G401.6 (cell line): ENCODE measurements around the gene YWHAQ.
"Not testable (repeated sequence)": the region's sequence is repeated elsewhere in the genome, so short reads cannot be mapped to it uniquely, and the experiment has no call there.

ENCODE experiments used
- FAIRE-seq: peaks from 2 replicates; lab custom pipeline; 2012; peaks lifted over from hg19 to GRCh38; lab: Jason Lieb, UNC

The YWHAQ gene

DNA sequence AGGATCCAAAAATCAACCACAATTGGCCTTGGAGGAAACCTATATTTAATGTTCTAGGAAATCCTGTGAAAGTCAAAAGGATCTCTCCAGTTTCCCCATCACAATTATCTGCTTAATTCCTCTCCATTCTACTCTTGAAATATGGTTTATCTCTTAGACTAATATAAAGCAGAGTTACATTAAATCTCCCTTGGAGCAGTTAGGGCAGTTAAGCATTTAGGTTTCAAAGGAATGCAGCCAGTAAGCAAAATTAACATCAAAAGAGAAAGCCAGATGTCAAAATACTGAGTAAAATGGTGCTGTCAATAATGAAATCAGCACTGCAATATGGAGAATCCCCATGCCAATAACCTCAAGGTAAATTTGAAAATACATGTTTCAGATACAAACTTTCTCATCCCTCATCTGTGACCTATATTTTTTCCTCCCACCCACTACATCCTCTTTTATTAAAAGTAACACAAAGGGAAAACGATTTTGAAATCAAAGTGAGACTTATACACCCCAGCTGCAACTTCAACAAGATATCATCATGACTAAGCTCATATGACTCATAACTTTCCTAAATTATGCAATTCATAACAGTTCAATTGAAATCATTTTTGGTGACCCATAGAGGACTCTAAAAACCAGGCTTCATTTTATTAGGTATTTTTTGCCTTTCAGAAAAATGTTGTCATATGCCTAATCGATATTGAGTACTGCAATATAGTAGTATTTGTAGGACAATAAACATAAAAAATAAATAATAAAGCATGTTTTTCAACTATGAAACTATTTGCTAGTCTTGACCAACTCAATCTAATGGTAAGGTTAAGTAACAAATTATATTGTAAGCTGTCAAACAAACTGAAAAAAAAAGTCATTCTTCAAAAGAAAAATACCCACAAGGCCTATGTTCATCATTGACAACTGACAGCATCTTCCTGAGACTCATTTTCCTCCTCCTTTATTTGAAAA lies 78.3 kb downstream of the YWHAQ start:
- no peak for FAIRE-seq

DNA sequence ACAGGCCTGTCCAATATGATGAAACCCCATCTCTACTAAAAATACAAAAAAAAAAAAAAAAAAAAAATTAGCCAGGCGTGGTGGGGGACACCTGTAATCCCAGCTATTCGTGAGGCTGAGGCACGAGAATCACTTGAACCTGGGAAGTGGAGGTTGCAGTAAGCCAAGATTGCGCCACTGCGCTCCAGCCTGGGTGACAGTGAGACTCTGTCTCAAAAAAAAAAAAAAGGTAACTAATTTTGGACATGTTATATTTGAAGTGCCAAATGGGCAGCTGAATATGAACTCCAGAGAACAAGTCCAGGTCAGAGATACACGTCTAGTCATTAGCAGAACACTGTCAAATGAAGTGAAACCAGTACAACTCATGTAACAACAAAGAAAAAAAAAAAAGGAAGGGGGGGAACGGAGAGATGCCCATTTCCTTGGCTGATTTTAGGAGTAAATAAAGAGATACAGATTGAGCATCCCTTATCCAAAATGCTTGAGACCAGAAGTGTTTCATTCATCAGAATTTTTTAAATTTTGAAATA lies 79.9 kb downstream of the YWHAQ start:
- FAIRE-seq: not testable (repeated sequence)

DNA sequence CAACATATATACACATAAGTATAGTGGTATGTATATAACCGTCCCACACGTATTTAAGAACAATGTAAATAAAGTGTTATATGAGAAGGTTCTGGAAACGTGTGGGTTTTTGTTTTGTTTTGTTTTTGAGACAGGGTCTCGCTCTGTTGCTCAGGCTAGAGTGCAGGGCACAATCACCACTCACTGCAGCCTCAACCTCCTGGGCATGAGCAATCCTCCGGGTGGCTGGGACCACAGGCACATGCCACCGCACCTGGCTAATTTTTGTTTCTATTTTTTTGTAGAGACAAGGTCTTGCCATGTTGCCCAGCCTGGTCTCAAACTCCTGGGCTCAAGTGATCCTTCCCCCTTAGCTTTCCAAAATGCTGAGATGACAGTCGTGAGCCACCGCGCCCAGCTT lies 81.4 kb downstream of the YWHAQ start:
- no peak for FAIRE-seq

DNA sequence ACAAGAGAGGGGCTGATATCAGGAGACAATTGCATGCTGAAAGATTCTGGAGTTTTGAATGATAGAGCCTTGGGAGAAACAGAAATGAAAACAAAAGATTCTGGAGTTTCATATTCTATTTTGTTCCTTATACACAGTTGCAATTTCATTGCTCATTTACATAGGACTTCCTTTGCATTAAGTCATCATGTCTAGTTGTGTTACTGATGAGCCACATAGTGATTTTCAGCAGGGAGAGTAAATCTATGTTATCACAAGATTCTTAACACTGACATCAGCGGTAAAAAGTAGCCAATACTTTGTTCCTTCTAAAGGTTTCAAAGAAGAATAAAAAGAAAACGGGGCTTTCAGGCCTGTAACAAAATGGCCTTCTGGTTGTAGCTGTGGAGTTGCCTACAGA lies 82.3 kb downstream of the YWHAQ start:
- FAIRE-seq: no peak

DNA sequence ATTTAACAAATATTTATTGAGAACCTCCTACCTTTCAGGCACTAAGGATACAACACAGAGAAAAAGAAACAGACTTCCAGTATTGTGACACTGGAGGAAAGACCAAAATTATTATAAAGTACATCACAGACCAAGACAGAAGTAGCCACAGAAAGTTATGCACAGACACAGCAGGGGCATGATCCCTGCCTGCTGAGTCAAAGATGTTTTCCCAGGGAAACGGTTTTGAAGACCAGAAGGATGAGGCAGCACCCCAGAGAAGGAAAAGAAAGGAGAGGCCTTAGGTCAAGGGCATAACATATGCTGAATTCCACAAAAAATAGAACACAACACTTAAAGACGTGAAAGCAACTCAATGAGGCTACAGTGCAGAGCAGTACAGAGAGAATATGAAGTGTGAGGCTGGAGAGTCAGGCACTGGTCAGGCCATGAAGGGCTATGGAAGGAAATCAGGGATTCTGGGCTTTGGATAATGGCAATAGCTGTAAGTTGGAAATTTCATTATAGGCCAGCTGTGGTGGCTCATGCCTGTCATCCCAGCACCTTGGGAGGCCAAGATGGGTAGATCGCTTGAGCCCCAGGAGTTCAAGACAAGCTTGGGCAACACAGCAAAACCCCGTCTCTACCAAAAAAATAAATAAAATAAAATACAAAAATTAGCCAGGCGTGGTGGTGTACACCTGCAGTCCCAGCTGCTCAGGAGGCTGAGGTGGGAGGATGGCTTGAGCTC lies 83.4 kb downstream of the YWHAQ start:
- FAIRE-seq: no peak

DNA sequence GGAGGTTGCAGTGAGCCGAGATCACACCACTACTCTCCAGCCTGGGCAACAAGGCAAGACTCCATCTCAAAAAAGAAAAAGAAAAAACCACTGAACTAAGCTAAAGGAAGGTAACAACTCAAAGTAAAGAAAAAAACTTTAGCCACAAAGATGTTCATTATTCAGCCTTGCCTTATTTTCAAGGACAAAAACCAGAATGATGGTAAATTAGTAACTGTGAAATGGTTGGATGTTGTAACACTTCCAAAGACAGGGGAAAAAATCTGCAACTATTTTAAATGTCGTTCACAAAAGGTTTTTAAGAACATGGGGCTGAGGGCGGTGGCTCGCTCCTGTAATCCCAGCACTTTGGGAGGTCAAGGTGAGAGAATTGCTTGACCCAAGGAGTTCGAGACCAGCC lies 85.3 kb downstream of the YWHAQ start:
- no peak for FAIRE-seq

DNA sequence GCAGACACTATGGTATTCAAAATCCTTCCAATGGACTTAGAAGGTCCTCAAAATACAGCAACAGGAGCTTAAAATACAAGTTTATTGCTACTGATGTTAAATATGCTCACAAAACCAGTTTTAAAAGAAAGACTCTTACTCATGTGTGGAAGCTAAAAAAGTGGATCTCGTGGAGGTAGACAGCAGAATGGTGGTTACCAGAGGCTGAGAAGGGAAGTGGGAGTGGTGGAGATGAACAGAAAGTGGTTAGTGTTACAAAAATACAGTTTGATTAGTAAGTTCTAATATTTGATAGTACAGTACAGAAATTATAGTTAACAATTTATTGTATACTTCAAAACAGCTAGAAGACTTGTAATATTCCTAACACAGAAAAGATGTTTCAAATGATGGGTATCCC lies 87.2 kb downstream of the YWHAQ start:
- FAIRE-seq: no peak

DNA sequence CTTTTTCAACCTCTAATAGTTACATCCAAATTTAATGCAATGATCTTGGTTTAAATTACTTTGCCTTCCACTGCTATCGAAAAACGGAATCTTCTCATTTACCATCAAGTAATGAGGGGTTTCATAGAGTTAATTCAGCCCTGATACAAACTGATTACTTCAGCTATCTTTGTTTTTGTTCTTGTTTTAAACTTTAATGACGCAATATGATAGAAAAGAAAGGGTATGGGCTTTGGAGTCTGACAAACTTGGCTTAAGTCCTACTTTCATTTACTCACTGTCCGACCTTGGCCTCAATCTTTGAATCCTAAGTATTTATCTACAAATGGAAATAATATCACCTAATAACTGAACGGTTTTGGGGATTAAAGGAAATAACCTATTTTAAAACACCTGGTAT lies 91.3 kb downstream of the YWHAQ start:
- no peak for FAIRE-seq

DNA sequence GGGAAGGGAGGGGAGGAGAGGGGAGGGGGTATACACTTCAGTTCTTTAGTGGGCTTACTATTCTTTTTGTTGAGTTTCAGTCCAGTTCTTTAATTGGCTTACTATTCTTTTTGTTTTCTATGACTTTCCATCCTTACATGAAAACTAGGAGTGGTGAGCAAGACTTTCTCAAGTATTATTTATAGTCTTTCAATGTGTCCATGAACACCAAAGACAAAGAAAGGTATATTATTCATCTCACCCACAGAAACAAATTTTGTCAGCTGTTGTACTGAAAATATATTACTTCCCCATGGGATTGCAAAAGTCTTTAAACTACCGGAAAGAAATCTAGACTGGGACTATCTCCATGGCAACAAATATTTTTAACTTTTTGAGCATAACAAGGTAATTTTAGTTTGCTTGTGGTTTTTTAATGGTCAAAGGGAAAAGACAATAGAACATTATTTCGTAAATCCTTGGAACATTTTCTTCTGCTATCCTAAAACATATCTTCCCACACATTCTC lies 92.7 kb downstream of the YWHAQ start:
- no peak for FAIRE-seq

DNA sequence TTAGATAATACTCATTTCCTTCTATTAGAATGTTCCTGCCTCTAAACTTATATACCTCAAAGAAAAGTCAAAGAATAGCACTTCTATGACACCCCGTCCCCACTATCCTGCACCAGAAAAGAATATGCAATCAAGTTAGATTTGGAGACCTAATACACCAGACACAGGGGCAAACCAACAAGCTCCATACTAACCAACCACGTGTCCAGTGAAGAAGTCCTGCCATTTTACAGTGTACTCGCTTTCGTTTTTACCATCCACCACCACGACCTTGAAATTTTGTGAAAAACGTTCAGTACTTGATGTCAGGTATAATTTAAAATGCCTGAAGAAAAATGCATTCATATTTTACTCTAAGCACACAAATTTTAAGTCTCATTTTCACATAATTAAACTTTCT lies 94.3 kb downstream of the YWHAQ start:
- FAIRE-seq: no peak

DNA sequence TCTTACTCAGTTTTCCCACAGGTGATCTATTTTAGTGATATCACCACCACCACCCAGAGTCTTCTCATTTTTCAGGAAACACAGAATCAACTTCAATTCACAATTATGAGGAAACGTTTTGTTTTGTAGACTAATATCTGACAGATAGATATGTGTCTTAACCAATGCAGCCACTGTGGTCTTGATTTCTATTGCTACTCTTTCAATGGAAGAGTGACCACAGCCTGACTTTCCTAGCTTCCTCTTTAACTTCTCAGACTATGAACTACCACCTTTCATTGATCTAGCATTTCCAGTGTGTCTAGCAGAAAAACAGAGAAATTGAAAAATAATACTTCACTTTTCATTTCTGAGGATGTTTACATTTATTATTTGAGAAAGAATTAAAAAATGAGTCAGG lies 95.6 kb downstream of the YWHAQ start:
- FAIRE-seq: no peak
